Cardiac fibroblast (primary cell): ENCODE results near the gene TNS1.

Experiments
- DNase-seq, 2 donors: peaks; one replicate each; pipeline versions ENCODE4 v3.0.0 to v3.0.0-alpha.2; 2010; ENCODE audit warnings: low read depth in 2 of 2
- H3K4me3 ChIP-seq, 2 donors: replicated peaks in 1 of 2; 1 replicate in 1 of 2; 2 replicates in 1 of 2; pipeline ENCODE4 v1.5.1; 2011; ENCODE audit warnings: low read depth in 2 of 2, low read length in 2 of 2, mild to moderate bottlenecking in 2 of 2, moderate library complexity in 1 of 2
- CTCF ChIP-seq: IDR thresholded peaks from one replicate; pipeline ENCODE4 v1.5.1; 2011; ENCODE audit warnings: low read depth, mild to moderate bottlenecking, low read length, inconsistent platforms

TNS1 gene

GRCh38 chr2:217976301-217976700 is 26.5 kb downstream of the TNS1 start:
- no peak for DNase-seq
- no peak overlapping the region for H3K4me3 ChIP-seq
- TF ChIP-seq CTCF, result no peak

- H3K4me3 ChIP-seq, result no peak overlapping the region
- DNase-seq, result no peak
- TF ChIP-seq CTCF, result no peak
Measured at GRCh38 chr2:217975626-217976025, 27.2 kb downstream of the TNS1 start.

GRCh38 chr2:217974389-217975005 is 28.3 kb downstream of the TNS1 start:
- DNase-seq, result no peak
- H3K4me3 ChIP-seq, result no peak overlapping the region
- TF ChIP-seq CTCF, result no peak

GRCh38 chr2:217973008-217973787 is 29.6 kb downstream of the TNS1 start:
- no peak for DNase-seq
- no peak for TF ChIP-seq CTCF

GRCh38 chr2:217972490-217972889 is 30.3 kb downstream of the TNS1 start:
- no peak overlapping the region for H3K4me3 ChIP-seq
- DNase-seq, result peak in 1 of 2 donors; percentile 70
- no peak for TF ChIP-seq CTCF

More at GRCh38 chr2:217973008-217973787, 29.6 kb downstream of the TNS1 start:
- no peak overlapping the region for H3K4me3 ChIP-seq

- no peak overlapping the region for H3K4me3 ChIP-seq
- no peak for DNase-seq
- TF ChIP-seq CTCF, result no peak
Measured at GRCh38 chr2:217972037-217972436, 30.8 kb downstream of the TNS1 start.
